ENCODE measurements around the gene PXDC1.
"Not testable (repeated sequence)": the region's sequence is repeated elsewhere in the genome, so short reads cannot be mapped to it uniquely, and the experiment has no call there.

Gene PXDC1

DNA sequence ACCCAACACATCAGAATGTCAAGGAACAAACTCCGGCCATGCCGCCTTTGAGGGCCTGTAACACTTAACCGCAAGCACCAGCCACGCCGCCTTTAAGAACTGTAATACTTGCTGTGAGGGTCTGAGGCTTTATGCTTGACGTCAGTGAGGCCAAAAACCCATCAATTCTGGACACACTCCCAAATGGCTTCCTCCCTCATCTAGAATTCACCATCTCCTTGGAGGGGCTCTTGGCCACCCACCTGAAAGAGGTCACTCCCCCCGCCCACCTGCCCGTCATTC is 10.4 kb upstream of the PXDC1 start:
- DNase-seq, result no peak

DNA sequence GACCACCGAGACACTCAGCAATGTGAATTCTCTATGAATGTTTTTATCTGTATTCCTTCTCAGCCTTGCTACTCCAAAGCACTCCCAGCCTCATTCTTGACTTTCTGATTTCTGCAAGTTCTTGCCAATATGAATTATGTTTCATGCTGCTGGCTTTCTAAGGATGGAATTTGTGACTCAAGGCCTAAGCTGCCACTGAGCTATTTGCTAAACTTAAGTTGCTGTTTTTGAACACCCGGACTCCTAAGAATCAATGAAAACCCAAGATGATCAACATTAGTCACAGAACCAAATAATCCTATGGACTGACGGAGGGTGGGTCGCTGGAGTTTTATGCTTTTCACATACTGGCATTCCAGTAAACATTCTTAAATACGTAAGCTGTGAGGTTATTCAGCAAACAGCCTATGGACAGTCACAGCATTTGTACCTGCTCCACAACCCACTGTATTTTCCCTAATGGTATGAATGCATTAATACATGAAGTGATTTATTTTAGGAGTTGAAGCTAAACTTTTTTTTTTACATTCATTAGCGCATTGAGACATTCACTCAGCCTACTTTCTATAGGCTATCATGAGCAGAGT is 8.2 kb upstream of the PXDC1 start:
- peak; percentile 92 for DNase-seq

DNA sequence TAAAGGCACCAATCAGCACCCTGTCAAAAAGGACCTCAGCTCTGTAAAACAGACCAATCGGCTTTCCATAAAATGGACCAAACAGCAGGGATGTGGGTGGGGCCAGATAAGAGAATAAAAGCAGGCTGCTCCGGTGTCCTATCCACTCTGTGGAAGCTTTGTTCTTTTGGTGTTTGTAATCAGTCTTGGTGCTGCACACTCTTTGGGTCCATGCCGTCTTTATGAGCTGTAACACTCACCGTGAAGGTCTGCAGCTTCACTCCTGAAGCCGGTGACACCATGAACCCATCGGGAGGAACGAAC is 7.3 kb upstream of the PXDC1 start:
- DNase-seq, result no peak

DNA sequence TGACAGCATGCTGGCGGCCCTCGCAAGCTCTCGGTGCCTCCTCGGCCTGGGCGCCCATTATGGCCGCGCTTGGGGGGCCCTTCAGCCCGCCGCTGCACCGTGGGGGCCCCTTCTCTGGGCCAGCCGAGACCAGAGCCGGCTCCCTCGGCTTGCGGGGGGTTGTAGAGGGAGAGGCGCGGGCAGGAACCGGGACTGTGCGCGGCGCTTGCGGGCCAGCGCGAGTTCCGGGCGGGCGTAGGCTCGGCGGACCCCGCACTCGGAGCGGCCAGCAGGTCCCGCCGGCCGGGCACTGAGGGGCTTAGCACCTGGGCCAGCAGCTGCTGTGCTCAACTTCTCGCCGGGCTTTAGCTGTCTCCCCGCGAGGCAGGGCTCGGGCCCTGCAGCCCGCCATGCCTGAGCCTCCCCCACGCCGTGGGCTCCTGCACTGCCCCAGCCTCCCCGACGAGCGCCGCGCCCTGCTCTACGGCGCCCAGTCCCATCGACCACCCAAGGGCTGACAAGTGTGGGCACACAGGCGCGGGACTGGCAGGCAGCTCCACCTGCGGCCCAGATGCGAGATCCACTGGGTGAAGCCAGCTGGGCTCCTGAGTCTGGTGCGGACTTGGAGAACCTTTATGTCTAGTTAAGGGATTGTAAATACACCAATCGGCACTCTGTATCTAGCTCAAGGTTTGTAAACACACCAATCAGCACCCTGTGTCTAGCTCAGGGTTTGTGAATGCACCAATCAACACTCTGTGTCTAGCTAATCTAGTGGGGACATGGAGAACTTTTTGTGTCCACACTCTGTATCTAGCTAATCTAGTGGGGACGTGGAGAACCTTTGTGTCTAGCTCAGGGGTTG is 6.7 kb upstream of the PXDC1 start:
- DNase-seq, result not testable (repeated sequence)

- DNase-seq, result no peak
Measured at GRCh38 chr6:3757241-3757641, 5.7 kb upstream of the PXDC1 start.

GRCh38 chr6:3756546-3756945 is 5.0 kb upstream of the PXDC1 start:
- DNase-seq, result no peak

DNA sequence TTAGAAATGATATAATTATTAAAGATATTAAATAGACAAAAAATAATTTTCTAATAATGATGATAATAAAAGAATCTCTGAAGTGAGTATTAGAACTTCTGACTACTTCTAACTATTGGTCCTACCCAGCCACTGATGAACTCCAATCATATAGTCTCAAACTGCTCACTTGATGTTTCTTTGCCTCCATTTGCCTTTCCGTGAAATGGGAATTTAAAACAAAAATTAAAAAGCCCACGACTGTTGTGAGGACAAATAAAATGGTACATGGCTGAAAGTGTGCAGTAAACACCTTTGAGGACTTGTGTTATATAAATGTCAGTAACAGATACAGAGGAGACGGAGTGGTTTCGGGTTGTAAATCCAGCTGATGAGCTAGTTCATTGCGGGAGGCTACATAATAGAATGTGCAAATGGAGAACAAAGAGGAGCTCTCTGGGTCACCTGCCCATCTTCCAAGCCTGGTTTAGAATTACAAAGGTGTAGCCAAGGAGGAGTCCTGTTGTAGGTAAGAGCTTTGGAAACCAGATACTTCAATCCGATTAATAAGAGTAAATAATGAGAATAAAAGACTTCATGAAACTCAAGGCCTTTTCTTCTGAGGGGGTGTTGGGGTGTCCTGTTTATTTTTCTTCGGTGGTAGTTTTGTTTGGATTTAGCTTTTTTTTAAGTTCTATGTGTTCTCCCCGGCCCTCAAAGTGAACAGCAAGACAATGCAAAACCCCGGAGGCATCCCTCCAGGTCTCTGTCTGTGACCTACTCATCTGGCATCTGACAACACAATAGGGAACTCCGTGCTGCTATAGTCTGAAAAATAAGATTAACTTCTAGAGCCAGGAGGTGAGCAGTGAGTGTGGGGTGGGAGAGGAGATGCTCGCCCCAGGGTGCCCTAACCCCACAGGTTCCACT is 4.4 kb upstream of the PXDC1 start:
- no peak for DNase-seq

- no peak for DNase-seq
Measured at GRCh38 chr6:3754776-3755175, 3.3 kb upstream of the PXDC1 start.

DNA sequence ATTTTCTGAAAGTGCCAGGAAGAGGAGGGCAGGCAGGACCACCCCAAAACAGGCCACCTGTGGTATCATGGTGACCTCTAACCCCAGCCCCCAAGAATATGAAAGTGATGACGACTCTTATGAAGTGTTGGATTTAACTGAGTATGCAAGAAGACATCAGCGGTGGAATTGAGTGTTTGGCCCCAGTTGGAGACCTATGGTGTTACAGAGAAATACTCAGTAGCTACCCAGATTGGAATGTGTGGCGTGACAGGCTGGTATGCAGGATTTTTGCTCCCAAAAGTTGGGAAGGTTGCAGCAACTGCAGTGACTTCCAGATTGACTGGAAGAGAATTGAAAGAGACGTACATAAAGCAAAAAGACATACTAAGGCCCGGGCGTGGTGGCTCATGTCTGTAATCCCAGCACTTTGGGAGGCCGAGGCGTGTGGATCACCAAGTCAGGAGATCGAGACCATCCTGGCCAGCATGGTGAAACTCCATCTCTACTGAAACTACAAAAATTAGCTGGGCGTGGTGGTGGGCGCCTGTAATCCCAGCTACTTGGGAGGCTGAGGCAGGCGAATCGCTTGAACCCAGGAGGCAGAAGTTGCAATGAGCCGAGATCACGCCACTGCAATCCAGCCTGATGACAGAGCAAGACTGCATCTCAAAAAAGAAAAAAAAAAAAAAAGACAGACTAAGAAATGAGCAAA is 2.7 kb upstream of the PXDC1 start:
- DNase-seq, result not testable (repeated sequence)

- DNase-seq, result no peak
Measured at GRCh38 chr6:3753228-3753835, 1.8 kb upstream of the PXDC1 start.

DNA sequence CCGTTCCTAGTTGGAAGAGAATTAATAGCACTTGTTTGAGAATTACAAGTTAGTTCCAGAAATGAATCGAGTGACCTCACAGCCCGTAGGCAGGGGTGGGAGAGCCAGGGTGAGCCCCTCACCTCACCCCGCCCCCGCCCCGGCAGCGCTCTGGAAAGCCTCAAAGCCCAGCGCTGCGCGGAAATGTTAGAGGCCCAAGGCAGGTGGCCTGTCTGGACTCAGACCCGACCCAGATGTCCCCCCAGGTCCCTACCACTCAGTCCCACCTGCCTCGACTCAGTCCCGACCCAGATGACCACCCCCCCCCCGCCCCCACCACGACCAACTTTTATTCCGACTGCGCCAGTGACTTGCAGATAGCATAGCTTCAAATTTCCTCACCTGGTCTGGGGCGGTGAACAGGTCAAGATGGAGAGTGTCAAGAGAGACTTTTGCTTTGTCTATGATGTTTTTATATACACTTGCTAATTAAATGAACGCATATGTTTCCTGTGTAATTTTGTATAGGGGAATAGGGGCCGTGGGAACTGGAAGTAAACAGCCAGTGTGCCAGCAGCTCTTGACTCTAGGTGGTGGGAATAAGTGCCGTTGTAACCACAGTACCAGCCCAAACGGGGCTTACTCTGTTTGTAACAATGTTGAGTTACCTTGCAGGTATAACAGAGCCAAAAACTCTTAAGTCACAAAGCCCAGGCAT is 1.2 kb upstream of the PXDC1 start:
- DNase-seq, result no peak

GRCh38 chr6:3751730-3752530 is 417 bp upstream of the PXDC1 start:
- DNase-seq, result peak; percentile 81

GRCh38 chr6:3750317-3751076 is 1.0 kb downstream of the PXDC1 start:
- peak; percentile 70 for DNase-seq

DNA sequence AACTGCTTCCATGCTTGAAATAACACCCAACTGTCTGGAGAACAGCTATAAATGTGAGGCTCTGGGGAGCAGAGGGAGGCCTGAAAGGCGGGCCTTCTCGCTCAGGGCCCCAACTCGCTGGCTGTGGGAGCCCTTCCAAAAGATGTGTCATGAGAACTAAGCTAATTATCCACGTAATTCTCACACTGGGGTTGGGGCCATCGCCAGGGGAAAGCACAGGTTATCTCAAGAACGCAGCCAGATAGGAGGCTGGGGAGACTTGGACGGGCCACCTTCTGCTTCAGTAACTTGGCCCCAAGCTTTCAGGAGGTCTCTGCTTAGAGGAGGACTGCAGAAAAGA is 1.6 kb downstream of the PXDC1 start:
- DNase-seq, result no peak

GRCh38 chr6:3749067-3749841 is 2.3 kb downstream of the PXDC1 start:
- no peak for DNase-seq

- peak; percentile 70 for DNase-seq
Measured at GRCh38 chr6:3748208-3749066, 3.1 kb downstream of the PXDC1 start.

GRCh38 chr6:3747100-3747737 is 4.3 kb downstream of the PXDC1 start:
- no peak for DNase-seq

DNA sequence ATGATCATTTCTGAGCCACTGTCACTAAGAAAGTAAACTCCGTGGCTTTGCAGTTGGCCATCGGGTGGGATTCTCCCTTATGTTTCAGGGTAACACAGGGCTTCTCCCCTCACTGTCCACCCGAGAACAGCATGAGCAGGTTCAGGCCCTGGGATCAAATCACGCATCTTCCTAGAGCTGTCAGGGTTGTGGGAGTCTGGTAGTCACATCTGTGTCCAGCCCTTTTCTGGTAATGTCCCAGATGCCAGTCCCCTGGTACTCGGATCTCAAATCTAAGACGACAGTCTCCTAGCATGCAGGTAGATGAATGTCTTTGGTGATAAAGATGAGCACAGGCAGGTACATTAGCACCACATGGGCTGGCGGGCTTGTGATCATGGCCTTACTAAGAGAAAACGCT is 4.8 kb downstream of the PXDC1 start:
- no peak for DNase-seq

Measured in amniotic stem cell (primary cell).